Stimulated activated CD4-positive, alpha-beta T cell treated with anti-CD3 and anti-CD28 coated beads, Interleukin-15, amount 100 ng/mL, for 1 hour (primary cell): Measurements from ENCODE around the gene KRTAP10-3.
"Not testable (repeated sequence)": the region's sequence is repeated elsewhere in the genome, so short reads cannot be mapped to it uniquely, and the experiment has no call there.

Experiments used
- DNase-seq, 2 donors: peaks; one replicate each; pipeline ENCODE4 v3.0.0-alpha.2; 2020; ENCODE audit warnings: low read depth in 1 of 2, low spot score in 1 of 2

Gene KRTAP10-3

DNA sequence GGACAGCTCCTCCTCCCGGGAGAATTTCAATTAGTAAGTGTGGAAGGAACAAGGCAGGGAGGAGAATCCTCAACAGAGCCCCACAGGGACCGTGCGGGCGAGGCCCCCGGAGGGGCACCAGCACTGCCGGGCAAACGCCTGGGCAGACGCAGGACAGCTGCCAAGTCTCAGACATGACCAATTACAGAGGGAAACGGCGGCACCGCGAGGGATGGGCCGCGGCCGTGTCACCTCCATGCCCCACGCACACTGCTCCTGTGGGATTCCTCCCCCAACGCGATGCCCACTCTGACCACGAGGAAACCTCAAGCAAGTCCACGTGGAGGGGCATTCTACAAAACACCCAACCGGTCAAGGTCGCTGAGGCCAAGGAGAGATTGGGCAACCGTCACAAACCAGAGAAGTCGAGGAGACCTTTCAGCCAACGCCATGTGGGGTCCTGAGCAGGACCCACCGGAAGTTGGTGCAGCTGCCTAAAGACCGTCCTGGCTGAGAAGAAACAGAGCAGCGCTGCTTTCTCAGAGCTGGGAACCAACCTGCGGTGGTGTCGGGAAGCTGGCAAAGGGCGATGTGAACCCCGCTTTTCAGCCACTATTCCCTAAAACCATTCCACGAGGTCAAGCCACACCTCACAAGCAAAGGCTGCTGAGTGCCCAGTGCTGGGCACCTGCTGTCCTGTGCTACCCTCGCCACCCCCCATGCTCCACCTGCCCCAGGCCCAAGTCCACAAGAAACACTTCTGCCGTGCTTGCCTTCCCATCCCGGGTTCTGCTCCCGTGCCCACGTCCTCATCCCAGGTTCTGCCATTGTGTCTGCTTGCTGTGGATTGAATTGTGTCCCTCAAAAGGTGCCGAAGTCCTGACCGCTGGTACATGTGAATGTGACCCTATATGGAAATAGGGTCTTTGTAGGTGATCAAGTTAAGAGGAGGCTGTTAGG lies 13.5 kb upstream of the KRTAP10-3 start:
- DNase-seq, result no peak

DNA sequence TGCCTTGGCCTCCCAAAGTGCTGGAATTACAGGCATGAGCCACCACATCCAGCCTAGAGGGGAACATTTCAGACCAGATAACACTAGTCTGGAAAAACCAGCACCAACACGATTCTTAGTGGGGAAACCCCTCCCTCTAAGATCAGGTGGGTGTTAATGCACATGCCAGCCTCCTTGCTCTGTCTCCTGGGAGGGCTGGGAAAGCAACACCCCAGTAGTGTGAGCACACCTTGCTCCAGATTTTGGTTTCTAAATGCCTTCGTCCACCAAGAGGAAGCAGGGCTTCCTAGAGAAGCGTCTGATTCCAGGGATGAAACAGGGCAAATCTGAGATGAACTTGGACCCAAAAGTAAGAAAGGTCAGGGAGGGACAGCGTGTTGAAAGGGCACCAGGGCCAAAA lies 12.7 kb upstream of the KRTAP10-3 start:
- no peak for DNase-seq

DNA sequence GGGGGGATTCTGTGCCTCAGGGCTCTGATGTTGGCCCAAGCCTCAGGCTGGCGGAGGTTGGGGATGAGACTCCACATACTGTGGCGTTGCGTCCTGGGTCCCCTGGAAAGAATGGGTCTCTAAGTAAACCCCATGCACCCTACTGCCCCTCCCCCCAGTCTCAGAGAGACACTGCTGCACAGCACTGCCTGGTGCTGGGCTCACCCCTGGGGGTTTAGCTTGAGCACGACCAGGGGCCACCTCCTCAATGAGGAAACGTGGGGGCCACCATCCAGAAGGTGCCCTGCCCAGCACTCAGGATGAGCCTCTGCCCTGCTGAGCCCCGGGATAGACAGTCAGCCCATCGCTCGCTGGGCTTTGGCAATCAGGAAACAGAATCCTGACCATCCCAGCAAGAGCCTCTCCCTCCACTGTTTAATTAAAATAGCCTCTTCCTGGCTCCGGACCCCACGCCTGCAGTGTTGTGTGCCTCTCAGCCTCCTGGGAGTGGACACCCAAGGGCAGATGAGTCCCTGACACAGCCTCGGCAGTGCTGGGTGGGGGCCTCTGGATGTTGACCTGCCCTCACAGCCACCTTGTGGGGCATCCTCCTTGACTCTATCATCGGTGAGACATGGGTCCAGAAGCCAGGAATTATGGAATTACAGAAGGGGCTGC lies 11.4 kb upstream of the KRTAP10-3 start:
- no peak for DNase-seq

DNA sequence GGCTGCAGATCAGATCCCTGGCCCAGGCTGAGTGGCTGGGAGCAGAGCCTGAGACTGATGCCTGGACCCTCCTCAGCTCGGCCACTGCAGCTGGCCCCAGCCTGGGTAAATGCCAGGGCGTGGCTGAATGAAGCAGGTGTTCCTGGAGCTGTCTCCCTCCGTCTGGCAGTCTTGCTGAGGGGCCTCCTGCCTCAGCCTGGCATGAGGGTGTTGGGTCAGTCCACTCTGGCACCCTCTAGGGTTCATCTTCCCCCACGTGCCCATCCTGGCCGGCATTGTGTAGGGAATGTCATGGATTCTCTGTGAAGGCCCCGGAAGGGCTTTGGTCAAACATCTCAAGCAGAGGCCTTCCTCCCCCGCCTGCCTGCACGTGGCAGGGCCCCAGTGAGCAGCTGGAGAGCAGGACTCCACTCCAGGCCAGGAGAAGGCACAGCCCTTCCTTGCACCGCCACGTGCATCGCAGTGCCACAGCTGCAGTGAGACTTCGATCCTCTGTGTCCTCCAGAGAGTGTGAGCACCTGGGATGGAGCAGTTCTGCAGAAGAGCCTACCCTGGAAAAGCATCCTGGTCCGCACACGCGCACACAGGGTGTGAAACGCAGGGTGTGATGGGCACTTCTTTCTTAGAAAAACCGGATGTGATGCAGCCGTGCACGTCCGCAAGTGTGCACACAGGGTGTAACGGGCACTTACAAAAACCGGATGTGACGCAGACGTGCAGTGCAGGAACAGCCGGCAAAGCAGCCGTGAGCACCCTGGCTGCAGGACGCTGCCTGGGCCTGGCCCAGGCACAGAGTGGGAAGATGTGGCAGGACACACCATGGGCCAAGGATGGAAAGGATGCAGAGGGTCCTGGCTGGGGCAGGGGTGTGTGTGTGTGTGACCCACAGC lies 10.3 kb upstream of the KRTAP10-3 start:
- no peak for DNase-seq

DNA sequence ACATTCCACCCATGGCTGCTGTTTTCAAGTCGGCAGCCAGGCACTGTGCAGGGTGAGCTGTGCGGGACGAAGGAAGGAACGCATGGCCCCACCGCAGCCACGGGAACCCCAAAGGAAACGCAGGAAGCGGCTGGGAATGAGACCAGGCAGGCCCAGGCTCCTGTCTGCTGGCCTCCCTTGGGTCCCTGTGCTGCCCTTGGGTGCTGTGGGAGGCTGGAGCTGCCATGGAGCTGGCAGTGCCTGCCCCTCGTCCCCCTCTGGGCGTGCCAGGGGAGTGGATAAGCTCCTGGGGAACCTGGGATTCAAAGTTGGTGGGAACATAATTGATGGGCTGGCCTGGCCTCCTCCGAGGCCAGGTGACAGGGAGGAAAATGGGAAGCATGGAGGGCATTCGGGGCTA lies 9.7 kb upstream of the KRTAP10-3 start:
- DNase-seq, result no peak

DNA sequence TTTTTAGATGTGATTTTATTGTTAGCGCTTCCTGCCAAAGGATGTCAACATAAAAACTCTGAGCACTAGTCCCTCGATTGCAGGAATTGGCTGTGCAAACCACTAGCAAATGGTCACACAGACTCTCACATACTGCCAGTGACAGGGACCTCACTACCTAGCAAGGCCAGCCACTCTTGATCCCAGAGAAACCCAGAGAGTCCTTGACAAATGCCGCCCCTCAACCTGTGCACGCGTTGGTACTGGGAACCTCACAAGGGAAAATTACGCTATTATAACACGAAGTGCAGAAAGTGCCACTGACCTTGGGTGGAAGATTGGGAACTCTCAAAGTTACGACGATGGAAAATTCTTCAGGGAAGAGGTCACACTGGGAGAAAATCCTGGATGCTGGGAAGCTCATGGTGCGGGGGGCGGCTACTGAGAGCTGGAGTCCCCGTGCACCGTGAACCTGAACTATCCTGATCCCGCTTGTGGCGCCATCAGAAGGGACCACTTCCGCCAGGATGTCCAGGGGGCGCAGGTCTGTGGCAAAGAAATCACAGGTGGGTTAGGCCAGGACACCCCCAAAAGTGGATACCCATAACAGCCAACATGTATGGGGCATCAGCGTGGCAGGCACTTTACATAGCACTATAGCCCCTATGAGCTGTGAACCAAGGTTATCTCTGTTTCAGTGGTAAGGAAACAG lies 9.0 kb upstream of the KRTAP10-3 start:
- no peak for DNase-seq

DNA sequence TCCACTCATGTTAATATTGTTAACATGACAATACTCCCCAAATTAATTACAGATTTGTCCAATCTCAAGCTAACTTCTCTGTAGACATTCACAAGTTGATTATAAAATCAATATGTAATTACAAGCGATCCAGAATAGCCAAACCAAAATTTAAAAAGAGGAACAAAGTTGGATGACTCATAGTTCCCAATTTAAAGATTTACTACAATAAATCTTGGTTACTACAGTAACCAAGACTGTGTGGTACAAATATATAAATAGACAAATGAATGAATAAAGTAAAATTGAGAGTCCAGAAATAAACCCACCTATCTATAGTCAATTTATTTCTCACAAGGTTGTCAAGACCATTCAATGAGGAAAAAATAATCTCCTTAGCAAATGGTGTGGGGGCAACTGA lies 7.8 kb upstream of the KRTAP10-3 start:
- DNase-seq, result no peak

DNA sequence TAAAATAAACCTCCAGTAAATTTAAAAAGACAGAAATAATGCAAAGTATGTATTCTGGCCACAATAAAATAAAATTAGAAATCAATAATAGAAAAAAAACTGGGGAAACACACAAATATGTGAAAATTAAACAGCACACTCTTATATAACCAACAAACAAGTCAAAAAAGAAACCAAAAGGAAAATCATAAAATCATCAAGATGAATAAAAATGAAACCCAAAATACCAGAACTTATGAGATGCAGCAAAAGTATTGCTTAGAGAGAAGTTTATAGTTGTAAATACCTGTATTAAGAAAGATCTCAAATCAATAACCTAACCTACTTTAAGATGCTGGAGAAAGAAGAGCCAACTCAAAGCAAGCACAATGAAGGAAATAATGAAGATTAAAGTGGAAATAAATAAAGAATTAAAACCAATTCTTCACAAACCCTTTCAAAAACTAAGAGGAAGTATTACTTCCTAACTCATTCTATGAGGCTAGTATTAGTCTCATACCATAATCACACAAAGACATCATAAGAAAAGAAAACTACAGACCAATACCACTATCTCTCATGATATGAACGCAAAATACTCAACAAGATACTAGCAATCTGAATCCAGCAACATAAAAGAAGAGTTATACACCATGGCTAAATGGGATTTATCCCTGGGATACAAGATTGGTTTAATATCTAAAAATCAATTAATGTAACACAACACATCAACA lies 6.4 kb upstream of the KRTAP10-3 start:
- no peak for DNase-seq

DNA sequence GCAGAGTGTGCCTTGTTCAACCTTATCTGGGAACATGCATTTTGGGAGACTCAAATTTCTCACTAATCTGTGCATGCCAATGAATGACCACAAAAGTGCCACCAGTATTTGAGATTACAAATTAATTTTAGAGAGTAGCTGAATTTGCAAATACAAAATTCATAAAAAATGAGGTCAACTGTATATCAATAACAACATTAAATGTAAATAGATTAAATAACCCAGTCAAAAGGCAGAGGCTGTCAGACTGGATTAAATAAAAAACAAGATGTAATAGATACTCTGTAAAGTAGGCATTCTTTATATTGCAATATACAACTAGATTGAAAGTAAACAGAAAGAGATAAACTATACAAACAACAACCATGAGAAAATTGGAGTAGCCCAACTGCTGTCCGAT lies 5.5 kb upstream of the KRTAP10-3 start:
- no peak for DNase-seq

DNA sequence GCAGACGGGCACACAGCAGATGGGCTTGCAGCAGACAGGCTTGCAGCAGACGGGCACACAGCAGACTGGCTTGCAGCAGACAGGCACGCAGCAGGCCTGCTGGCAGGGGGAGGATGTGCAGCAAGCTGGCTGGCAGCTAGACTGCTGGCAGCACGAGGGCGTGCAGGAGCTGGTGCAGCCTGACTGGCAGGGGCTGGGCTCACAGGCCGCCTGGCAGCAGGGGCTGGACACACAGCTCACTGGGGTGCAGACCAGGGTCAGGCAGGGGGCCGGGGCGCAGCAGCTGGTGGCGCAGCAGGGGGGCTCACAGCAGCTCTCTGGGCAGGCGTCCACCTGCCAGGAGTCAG lies 293 bp downstream of the KRTAP10-3 start:
- not testable (repeated sequence) for DNase-seq

DNA sequence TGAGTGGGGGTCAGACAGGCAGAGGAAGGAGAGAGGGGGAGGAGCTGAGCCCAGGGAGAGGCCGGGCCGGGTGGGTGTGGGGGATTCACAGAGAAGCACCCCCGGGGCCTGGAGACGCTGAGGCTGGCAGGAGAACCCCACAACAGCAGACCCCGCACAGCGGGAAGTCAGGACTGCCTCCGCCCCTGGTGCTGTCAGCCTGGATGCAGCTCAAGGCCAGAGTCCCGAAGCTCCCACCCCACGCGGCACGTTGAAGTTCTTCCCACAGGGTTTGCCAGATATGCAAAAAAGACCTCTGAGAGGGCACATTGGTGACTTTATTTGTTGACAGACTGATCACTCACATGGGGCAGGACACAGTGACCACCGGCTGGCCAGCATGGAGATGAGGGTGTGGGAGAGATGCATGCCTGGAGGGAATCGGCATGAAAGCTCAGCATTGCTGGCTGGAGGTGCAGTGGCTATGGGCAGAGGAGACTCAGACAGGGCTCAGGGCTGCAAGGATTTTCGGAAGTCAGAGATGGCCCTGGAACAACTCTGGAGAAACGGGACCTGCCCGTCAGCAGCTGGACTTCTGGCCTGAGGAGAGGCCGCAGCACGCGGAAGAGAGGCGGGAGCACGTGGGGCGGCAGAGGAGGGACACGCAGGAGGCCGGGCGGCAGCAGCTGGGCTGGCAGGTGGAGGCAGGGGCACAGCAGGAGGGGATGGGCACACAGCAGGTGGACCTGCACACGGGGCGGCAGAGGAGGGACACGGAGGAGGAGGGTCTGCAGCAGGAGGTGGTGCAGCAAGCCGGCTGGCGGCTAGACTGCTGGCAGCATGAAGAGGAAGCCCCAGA lies 885 bp downstream of the KRTAP10-3 start:
- DNase-seq, result no peak

DNA sequence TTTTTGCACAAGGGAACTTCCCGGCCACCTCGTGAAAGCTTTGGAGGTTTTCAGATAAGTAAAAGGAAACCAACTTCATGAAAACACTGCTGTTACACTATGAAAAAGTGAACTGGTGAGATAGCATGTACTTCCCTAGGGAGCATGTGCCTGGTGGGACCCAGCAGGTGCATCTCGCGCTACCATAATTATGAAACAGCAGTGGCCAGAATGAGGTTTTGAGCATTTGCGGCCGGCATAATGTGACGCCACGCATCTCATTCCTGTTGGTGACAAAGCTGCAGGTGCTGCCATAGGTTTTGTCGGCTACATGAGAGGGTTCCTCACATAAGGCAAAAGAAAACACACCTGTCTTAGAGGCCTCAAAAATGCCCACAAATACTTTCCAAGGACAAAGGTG lies 1.7 kb downstream of the KRTAP10-3 start:
- no peak for DNase-seq

DNA sequence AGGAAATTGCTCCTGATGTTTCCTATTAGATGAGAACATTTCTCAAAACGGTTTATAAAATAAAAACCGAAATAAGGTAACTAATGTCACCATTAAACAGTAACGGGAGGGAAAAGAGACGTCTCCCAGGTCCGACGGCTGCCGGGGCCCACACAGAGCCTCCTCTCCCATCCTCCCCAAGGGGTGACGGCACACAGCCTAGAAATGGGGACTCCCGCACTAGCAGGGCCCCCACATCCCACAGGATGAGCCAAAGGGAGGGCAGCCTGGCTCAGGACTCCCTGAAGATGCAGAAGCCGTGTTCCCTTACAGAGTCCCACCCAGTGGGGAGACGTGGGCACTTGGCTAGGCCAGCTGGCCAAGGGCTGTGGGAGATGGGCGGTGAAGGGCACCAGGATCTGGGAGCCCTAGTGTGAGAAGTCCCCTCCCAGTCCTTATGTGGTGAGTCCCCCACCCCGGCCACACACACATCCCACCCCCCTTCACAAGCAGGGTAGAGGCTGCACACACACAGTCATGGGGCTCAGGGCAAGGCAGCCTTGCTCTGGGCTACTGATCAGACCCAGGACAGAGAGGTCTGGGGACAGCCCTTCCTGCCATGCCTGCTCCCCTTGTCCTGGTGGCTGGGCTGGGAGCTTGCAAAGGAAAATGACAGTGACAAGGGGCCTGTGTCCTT lies 3.3 kb downstream of the KRTAP10-3 start:
- no peak for DNase-seq

DNA sequence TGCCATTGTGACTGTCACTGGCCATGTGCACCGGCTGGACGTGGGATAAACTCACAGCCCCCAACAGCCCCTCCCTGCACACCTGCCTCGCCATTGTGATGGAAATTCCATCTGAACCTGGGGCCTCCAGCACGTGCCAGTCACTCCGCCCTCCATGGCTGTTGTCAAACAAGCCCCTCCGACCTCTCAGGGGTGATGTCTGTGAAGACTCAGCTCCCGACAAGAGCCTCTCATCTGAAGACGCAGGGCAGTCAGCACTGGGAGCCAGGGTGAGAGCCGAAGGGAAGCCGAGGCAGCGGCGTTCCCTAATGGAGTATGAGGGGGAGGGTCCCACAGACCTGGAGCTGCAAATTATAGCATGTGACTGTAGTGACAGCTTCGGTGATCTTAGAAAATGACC lies 5.9 kb downstream of the KRTAP10-3 start:
- no peak for DNase-seq

DNA sequence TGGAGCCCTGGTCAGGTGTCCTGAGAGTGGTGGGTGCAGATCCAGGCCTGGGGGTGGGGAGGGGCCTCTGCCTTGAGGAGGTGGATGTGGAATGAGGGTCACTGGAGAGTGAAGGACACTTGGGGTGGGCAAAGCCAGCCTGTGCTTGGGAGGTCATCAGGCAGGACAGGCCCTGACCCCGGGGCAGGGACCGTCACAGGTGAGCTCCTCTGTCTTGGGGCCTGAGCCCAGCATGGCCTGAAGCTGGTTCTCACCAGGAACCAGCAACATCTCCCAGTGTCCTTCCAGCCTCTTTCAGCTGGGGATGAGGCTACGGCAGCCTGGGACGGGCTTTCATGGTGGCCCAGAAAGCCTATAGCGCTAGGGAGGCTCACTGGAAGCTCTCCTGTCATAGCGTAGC lies 6.5 kb downstream of the KRTAP10-3 start:
- no peak for DNase-seq

DNA sequence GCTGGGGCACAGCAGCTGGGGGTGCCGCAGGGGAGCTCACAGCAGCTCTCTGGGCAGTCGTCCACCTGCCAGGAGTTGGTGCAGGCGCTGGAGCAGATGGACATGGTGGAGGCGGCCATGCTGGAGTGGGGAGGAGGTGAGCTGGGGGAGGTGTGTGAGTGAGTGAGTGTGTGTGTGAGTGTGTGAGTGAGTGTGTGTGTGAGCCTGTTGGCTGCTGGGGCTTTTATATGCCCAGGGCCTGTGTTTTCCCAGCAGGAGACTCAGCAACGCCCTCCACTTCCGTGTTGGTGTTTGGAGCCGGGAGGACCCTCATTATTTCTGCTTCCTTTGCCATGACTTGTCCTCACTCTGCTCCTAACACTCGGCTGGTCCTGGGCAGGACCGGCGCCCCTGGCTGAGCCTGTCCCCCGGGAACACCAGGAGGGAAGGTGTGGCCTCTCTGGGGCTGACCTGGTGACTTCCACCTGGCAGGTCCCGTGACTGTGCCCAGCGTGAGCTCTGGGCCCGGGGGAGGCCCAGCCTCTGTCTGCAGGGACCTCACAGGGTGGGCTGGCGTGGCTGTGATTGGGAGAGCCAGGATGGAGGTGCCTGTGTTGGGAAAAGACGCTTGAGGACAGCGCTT lies 7.1 kb downstream of the KRTAP10-3 start, which contains the start of gene KRTAP10-2:
TSS of gene KRTAP10-2 (minus strand) at position 166 of the 622 bp plus-strand sequence. CDS start at position 119, 47 bp downstream.
- no peak for DNase-seq

DNA sequence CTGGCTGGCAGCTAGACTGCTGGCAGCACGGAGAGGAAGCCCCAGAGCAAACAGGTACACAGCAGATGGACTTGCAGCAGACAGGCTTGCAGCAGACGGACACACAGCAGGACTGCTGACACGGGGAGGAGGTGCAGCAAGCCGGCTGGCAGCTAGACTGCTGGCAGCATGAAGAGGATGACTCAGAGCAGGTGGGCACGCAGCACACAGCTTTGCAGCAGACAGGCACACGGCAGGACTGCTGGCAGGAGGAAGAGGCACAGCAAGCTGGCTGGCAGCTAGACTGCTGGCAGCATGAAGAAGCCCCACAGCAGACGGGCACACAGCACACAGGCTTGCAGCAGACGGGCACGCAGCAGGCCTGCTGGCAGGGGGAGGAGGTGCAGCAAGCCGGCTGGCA lies 7.8 kb downstream of the KRTAP10-3 start:
- no peak for DNase-seq

DNA sequence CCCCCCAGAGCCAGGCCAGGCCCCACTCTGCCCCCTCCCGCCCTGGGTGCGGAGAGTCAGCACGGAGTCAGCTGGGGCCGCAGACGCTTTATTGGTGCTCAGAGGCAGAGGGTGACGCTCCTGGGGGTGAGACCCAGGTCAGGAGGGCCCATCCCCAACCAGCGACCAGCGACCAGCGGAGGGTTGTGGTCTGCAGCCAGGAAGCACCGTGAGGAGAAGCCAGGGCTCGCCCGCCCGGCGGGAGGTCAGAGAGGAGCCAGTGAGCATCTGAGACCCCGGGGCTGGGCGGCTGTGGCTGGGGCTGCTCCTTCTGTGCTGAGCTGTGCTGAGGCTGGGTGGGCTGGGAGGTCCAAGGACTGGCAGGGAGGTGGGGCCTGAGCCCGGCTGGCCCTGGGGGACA lies 8.3 kb downstream of the KRTAP10-3 start:
- not testable (repeated sequence) for DNase-seq
